Natural killer cell (primary cell): Measurements from ENCODE around the gene ZBTB18. TPM values are rescaled to one million over a fixed set of nuclear protein-coding genes. Genes with fewer than 3 reads are reported as not detected.

ENCODE experiments used
- ATAC-seq, 3 donors: fragments of 150-1000 bp in 2 of 3; fragments of 200-7000 bp in 1 of 3; cut with Tn5 transposase; 1 replicate in 1 of 3; 2 replicates in 2 of 3; pipeline ENCODE4 v1.10.0; 2021; ENCODE audit warnings: mild to moderate bottlenecking in 2 of 3, moderate library complexity in 2 of 3
- DNase-seq, 2 donors: peaks; one replicate each; pipeline versions ENCODE4 v3.0.0 to v3.0.0-alpha.2; 2013 to 2021; ENCODE audit warnings: mixed read lengths in 1 of 2
- H3K27ac ChIP-seq: one replicate; pipeline ENCODE4 v1.5.1; 2013; ENCODE audit warnings: mild to moderate bottlenecking, low read length
- H3K27me3 ChIP-seq: one replicate; pipeline ENCODE4 v1.6.1; 2013; ENCODE audit warnings: low read length; ENCODE audit not compliant: control insufficient read depth, insufficient read depth
- H3K36me3 ChIP-seq: one replicate; pipeline ENCODE4 v1.6.1; 2013; ENCODE audit warnings: low read length; ENCODE audit not compliant: control insufficient read depth, insufficient read depth
- H3K4me1 ChIP-seq: one replicate; pipeline ENCODE4 v1.6.1; 2013; ENCODE audit warnings: low read length; ENCODE audit not compliant: control insufficient read depth, insufficient read depth
- H3K4me3 ChIP-seq: one replicate; pipeline ENCODE4 v1.5.1; 2013; ENCODE audit warnings: low read length
- H3K9me3 ChIP-seq: one replicate; pipeline ENCODE4 v1.6.1; 2013; ENCODE audit warnings: low read length; ENCODE audit not compliant: control insufficient read depth, insufficient read depth
- H3K27ac Mint-ChIP-seq, 2 donors: one replicate each; pipeline ENCODE4 v1.8.0; 2022; ENCODE audit warnings: mild to moderate bottlenecking in 2 of 2, mixed read lengths in 2 of 2, moderate library complexity in 1 of 2
- H3K27me3 Mint-ChIP-seq, 2 donors: one replicate each; pipeline ENCODE4 v1.8.0; 2022; ENCODE audit warnings: low read depth in 2 of 2, mixed read lengths in 2 of 2
- H3K36me3 Mint-ChIP-seq: one replicate; pipeline ENCODE4 v1.8.0; 2022; ENCODE audit warnings: mixed read lengths
- H3K4me1 Mint-ChIP-seq, 2 donors: one replicate each; pipeline ENCODE4 v1.8.0; 2022; ENCODE audit warnings: mixed read lengths in 2 of 2
- H3K4me3 Mint-ChIP-seq: one replicate; pipeline ENCODE4 v1.8.0; 2022; ENCODE audit warnings: mild to moderate bottlenecking, moderate library complexity, mixed read lengths
- H3K9me3 Mint-ChIP-seq, 2 donors: one replicate each; pipeline ENCODE4 v1.8.0; 2022; ENCODE audit warnings: mixed read lengths in 2 of 2
- CTCF ChIP-seq: fragments of 200-600 bp; IDR thresholded peaks from one replicate; pipeline ENCODE4 v1.8.0; 2022; ENCODE audit warnings: antibody characterized with exemption
- WGBS: methylation state at CpG from one replicate; pipeline ENCODE4 v1.1.7; 2013; ENCODE audit warnings: missing lambda C conversion rate; ENCODE audit not compliant: insufficient coverage; 5-methylcytosine and 5-hydroxymethylcytosine counted together
- intact Hi-C: fragments of 100-400 bp; cut with micrococcal nuclease; formaldehyde crosslinking; loops from one replicate; pipeline ENCODE4 v1.14.2; 2022
- total RNA-seq, 4 donors: library from RNA; stranded (reverse); fragments of 120-200 nt in 1 of 4; gene quantifications; one replicate each; pipeline versions ENCODE4 v1.2.3 to v1.2.4, GENCODE V29; 2013 to 2022

The ZBTB18 gene
- total RNA-seq, 3 donors from 2014 or later (not counting 1 experiment from before 2014, with no cell fraction given): 12.6 to 18.2 (median 14.0) TPM

GRCh38 chr1:244076740-244077139, 25.7 kb downstream of the ZBTB18 start:
- WGBS: 94% methylated on average over 8 of the region's 8 CpGs
- intact Hi-C loops: no loop called here
- H3K27me3 Mint-ChIP-seq: peaks cover 22 to 44% of the 10 kb centered on the region in 2 donors
- H3K36me3 Mint-ChIP-seq: no peaks in the 10 kb centered on the region
- H3K9me3 Mint-ChIP-seq: no peaks in the 10 kb centered on the region
- H3K4me1 ChIP-seq: peaks cover 24% of the 10 kb centered on the region
- peaks cover 17 to 23% of the 10 kb centered on the region in 2 donors for H3K4me1 Mint-ChIP-seq
- ATAC-seq: no peak
- H3K4me3 ChIP-seq: no peak overlapping the region
- no peaks in the 10 kb centered on the region for H3K36me3 ChIP-seq
- no peak for DNase-seq
- no peak overlapping the region for H3K27ac ChIP-seq
- no peaks in the 10 kb centered on the region for H3K27me3 ChIP-seq
- H3K4me3 Mint-ChIP-seq: no peak overlapping the region
- no peak for TF ChIP-seq CTCF
- H3K9me3 ChIP-seq: no peaks in the 10 kb centered on the region
- H3K27ac Mint-ChIP-seq: no peak overlapping the region

GRCh38 chr1:244077473-244078220, 26.6 kb downstream of the ZBTB18 start:
- intact Hi-C loops: no loop called here
- H3K27ac ChIP-seq: no peak overlapping the region
- peaks cover 24% of the 10 kb centered on the region for H3K4me1 ChIP-seq

GRCh38 chr1:244080343-244080929, 29.4 kb downstream of the ZBTB18 start:
- no peak for TF ChIP-seq CTCF
- no peaks in the 10 kb centered on the region for H3K27me3 ChIP-seq
- H3K27ac Mint-ChIP-seq: no peak overlapping the region
- no peaks in the 10 kb centered on the region for H3K36me3 Mint-ChIP-seq
- no peak overlapping the region for H3K27ac ChIP-seq
- H3K4me3 Mint-ChIP-seq: no peak overlapping the region
- no peaks in the 10 kb centered on the region for H3K9me3 ChIP-seq
- intact Hi-C loops: no loop called here
- no peak overlapping the region for H3K4me3 ChIP-seq
- peaks cover 7% of the 10 kb centered on the region for H3K4me1 ChIP-seq
- H3K4me1 Mint-ChIP-seq: peaks cover 4 to 5% of the 10 kb centered on the region in 2 donors
- ATAC-seq (no peak), DNase-seq (no peak)
- H3K36me3 ChIP-seq: no peaks in the 10 kb centered on the region
- WGBS: 91% methylated on average over 11 of the region's 12 CpGs
- H3K9me3 Mint-ChIP-seq: no peaks in the 10 kb centered on the region
- H3K27me3 Mint-ChIP-seq: peaks cover 41 to 55% of the 10 kb centered on the region in 2 donors

More at GRCh38 chr1:244077473-244078220, 26.6 kb downstream of the ZBTB18 start:
- Mint-ChIP-seq H3K27me3 (peaks cover 26 to 48% of the 10 kb centered on the region in 2 donors), H3K27ac (no peak overlapping the region), H3K4me1 (peaks cover 17 to 23% of the 10 kb centered on the region in 2 donors), H3K4me3 (no peak overlapping the region), H3K36me3 (no peaks in the 10 kb centered on the region), H3K9me3 (no peaks in the 10 kb centered on the region)
- Histone ChIP-seq H3K4me3 (no peak overlapping the region), H3K36me3 (no peaks in the 10 kb centered on the region), H3K27me3 (no peaks in the 10 kb centered on the region), H3K9me3 (no peaks in the 10 kb centered on the region)
- DNase-seq: peak in 1 of 2 donors; percentile 19
- 76% methylated on average over 15 of the region's 22 CpGs for WGBS
- ATAC-seq: no peak
- TF ChIP-seq CTCF: no peak
